NCI-H2107 treated with DMSO at 0.1 percent for 48 hours (cell line): ENCODE data around the gene APOH.

Experiments
- DNase-seq: peaks from one replicate; lab custom pipeline; 2025; ENCODE audit not compliant: unreplicated experiment; lab: John Stamatoyannopoulos, UW

The APOH gene

DNA sequence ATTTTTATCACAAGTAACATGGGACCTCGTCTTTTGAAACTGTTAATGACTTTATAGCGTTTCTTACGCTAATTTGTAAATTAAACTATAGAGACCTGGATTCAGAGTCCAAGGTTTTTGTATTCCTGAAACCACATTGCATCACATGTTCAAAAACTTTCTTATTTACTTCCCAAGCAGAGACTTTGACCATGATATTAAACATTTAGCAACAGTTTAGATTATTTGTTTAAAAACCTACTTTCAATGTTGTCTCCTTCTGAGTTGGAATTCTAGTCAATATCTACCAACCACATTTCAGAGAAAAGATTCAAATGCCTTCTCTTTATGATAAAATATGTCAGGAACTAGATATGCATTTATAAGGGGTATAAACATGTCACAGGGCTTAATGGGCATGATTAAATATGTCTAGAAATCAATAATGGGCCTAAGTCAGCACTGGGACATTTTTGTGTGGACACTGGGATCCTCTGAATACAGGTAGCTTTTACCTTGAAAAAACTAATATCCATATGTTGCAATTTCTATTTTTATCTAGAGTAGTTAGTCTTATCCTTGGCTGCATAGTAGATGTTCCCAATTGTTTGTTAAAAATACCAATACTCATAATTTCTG, 6.3 kb upstream of the APOH start:
- no peak for DNase-seq

DNA sequence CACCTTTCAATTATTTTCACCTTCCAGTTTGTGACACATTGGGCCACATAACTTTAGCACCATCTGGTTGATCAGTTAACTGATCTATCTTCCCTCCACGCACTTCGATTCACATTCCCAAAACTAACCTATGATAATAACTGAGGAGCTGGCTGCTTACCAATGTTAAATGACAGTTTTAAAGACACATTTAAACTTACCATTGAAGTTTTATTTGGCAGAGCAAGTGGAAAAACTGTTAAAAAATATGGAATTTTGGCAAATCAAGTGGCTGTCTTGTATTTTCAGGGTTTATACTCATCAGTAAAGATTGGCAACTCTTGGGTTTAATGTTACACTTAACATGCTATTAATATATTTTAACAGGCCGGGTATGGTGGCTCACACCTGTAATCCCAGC, 5.4 kb upstream of the APOH start:
- DNase-seq: no peak

DNA sequence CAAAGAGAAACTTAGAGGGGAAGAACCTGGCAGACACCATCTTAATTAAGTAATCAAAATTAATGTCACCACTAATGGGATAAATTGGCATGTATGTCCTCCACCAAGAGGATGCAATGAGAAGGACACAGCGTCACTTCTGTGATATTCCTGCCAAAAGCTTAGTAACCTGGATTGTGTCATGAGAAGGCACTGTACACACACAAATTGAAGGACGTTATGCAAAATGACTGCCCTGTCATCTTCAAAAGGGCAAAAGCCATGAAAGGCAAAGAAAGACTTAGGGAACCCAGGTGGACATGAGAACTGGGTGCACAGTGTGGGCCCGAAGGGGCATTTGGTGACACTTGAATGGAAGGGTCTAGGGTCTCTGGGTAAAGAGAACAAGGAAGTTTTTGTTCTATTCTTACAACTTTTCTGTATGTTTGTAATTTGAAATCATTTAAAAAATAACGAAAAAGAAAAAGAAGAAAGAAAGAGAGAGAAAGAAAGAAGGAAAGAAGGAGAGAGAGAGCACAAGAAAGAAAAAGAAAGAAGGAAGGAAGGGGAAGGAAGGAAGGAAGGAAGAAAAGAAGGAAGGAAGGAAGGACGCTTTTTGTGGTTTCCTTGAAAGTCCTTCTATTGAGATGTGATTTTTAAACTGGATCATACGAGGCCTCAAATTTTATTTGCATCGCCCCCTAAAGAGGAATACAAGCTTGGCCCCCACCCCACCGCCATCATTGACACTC, 4.0 kb upstream of the APOH start:
- no peak for DNase-seq

DNA sequence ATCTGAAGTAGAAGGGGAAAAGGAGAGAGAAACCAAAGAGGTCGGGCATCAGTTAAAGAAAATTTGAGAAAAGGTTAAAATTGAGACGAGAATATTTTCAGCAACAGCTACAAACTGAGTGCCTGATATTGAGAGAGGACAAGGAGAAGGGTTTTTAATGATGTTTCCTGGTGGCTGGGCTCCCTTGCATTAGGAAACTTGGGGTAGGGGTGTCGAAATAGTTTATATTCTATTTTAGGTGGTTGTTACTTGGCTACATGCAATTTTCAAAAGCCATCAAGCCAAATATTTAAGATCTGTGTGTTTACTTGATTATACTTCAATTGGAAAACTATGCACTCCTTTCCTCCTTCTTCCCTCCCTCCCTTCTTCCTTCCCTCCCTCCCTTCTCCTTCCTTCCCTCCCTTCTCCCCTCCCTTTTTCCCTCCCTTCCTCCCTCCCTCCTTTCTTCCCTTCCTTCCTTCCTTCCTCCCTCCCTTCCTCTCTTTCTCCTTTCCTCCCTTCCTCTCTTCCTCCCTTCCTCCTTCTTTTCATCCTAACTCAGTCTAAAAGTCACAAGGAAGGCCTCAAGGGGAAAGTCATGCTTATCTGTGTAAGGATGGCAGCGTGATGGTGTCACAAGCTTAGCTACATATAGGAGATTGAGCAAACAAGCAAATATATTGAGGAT, 1.8 kb upstream of the APOH start:
- DNase-seq: no peak

DNA sequence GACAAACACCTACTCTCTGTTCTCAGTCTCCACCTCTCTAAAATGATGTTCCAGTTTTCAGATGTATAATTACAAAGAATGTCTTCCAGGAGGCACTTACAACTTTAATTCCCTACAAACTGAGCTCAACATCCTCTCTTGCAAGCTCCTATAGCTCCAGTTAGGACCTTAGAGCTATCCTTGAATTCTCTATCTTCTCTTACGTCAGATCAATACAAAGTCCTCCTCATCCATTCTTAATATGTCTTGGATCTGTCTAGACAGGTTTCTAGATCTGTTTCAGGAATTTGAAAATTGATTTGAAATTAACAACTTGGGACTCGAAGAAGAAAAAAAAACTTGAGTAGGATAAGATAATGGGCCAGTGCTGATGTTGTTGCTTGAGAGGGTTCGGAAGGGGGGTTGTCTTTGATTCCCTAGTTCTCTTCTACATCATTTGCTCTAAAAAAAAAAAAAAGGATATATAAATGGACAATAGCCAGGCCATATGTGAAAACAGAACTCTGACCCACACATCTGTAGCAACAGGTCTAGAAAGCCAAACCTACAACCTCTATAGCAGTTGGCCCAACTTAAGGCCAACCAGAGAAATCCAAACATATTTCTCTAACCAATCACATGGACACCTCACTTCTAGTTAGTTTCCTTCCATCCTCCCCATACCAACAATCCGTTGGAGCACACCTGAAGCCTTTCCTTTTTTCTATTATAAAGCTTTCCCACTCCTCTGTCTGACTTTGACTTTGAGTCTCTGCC, 746 bp upstream of the APOH start:
- no peak for DNase-seq

DNA sequence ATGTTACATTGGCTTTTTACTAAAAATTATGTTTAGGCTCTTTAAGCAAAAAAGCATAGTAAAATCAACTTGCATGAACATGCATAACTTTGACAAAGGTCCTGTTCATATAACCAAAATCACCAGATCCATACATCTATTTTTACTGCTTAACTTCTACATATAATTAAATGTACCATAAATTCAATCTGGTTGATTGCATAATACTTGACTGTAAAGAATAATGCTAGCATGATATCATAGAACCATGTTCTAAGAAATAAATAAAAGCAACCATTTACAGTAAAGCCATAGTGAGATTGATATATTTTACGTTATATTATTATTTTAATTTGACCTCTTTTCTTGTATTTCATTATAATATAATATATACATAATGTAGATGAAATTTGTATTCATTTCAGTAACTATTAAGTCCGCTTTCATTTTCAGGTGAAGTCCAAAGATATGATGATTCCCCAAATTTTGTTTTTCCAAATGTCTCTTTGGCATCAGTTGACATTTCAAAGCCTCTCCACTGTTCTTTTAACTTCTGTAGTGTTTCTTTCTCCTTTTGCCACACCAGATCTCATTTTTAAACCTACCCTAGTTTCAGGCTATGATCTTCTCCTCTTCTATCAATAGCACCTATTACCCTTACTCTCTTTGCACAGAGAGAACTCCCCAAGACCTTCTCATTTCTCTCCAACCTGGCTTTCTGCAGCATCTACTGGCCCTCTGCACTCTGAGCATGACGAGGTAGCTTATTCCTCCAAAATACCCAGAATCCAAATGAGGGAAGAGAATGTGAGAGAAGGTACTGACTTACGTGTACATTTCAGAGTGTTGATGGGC, 1.8 kb downstream of the APOH start:
- DNase-seq: no peak

DNA sequence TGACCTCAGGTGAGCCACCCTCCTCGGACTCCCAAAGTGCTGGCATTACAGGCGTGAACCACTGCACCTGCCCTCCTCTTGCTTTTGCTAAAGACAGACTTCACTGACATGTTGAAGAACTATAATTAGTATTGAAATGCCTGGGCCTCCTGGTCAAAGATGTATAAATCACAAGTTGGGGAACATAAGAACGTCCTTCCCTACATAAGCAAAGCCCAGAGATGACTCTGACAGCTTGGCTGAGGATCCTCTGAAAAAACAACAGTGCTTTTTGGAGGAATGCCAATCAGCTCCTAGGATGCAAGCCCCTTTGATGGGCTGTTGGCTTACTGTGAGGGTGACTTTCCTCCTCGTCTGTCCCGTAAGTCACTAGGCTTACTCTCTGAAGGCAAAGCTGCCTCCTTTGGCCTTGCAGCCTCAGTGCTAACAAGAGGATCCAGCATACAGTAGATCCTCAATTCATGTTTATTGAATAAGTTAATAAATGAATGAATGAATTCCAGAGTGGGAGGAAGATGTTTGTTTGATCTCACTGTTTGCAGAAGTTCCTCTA, 6.3 kb downstream of the APOH start:
- DNase-seq: no peak

DNA sequence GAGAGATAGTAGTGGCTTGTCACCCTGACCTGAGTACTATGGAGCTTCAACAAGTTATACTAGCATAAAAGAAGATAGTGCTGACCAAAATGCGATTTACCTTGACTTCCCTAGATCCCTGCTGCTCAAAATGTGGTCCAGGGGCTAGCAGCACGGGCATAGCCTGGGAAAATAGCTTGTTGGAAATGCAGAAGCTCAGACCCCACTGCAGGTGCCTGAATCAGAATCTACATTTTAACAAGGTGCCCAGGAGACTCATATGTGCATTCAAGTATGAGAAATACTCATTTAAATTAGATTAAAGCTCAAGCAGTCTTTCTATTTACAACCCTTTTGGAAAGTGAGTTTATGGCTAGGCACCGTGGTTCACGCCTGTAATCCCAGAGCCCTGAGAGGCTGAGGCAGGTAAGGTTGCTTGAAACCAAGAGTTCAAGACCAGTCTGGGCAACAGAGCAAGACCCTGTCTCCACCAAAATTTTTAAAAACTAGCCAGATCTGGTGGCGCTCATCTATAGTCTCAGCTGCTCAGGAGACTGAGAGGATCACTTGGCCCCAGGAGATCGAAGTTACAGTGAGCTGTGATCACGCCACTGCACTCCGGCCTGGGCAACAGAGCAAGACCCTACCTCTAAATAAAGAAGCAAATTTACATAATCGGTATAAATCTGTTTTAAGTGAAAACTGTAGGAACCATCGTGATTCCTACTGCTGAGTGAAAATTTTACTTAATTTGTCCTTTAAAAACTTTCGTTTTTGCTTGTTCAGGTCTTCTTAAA, 7.3 kb downstream of the APOH start:
- DNase-seq: no peak

DNA sequence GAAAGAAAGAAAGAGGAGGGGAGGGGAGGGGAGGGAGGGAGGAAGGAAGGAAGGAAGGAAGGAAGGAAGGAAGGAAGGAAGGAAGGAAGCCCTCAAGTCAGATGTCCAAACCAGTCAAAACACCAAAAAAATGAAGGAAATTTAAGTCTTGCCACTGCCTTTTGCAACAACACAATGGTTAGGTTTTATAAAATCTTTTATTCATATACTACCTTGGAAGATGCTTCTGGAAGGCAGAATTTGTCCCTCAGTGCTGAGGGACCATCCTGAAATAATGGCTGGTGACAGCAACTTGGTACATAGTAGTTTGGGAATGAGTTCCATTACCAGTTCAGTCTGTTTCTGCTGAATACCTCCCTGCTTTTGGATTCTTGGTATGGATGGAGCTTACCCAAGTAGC, 7.9 kb downstream of the APOH start:
- no peak for DNase-seq

DNA sequence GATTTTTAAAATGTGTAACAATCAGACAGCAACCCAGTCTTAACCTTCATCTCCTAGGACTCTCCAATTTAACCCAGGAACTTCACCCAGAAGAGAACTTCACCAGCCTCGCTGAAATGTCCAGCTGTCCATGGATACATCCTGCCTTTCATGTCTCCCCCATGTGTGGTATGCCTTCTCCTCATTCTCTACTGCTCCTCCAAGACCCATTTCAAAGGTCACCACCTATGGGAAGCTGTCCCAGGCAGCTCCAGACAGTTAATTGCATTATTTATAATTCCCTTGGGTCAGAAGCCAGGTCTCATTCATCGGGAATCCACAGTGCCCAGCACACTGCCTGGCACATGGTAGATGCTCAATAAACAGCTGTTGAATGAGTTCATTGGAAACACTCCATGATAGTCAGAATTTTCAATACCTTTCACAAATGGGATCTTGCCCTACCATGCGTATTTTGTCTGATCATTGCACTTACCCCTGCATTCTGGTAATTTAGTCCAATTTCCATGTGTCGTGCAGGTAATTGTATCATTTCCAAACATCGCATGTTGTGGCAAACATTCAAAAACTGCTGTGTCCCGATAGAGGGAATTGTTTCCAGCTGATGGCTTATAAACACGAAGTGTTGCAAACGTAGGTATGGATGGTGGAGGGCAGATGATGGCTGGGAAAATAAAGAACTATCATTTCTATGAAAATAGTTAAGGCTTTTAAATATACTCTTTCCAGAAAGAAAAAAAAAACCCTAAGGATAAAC, 9.0 kb downstream of the APOH start:
- no peak for DNase-seq

DNA sequence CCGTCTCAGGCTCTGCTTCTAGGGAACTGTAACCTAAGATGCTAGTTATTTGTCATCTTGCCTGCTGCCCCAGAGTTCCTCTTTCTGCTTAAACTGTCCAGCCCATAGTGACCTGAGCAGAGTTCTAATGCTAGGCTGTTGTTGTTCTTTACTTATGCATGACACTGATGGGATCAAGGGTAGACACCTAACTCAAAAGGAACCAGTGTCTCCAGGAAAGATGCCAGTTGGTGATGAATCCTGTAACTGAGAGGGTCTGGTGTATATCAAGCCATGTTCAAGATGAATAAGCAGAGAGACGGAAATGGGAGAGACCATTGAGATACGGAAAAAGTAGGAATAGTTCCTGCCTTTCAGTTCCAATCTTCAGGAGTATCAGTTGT, 13.7 kb downstream of the APOH start:
- DNase-seq: no peak

DNA sequence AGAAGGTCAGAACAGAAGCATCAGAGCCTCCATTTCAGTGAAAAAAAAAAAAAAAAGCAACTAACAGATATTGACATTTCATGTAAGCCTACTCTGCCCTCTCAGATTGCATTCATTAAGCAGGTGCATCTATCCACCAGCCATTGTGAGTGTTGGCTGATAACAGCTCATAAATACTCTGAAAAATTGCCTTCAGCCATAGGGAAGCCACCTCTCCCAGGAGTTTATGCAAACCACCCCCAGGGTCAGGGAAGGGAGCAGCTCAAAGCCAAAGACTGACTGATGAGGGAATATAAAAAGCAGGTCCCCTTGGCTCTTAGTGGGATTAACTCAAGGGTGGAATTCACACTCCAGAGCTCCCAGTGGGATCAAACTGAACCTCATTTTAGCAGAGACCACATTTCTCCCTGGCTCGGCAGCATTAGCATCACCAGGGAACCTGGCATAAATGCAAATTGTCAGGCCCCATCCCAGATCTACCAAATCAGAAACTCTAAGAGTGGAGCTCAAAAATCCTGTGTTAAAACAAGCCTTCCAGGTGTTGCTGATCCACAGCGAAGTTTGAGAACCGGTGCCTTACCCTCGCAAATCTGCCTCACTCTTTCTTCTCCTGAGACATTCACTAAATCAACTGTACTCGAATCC, 14.2 kb downstream of the APOH start:
- peak; percentile 83 for DNase-seq

DNA sequence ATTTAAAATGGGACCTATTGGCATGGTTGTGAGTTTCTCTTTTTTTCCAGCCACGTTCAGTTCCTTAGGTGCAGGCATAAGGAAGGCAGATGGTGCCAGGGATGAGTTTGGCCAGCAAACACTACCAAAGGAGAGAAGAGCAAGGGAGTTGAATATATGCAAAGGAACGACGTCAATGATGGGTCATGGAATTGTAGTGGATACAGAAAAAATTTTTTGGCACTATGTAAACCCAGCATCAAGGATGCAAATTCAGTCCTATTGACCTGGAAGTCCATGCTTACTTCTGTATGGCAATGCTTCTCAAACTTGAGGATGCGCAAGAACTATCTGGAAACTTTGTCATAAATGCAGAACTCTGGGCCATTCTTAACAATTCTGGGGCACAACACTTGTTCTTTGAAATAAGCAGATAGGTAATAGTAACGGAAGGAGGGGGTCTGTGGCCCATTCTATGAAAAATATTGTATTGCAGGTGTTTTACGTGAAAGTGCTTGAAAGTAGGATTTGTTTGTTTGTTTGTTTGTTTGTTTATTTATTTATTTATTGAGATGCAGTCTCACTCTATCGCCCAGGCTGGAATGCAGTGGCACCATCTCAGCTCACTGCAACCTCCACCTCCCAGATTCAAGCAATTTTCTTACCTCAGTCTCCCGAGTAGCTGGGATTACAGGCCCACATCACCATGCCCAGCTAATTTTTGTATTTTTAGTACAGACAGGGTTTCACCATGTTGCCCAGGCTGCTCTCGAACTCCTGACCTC, 18.0 kb downstream of the APOH start:
- no peak for DNase-seq

DNA sequence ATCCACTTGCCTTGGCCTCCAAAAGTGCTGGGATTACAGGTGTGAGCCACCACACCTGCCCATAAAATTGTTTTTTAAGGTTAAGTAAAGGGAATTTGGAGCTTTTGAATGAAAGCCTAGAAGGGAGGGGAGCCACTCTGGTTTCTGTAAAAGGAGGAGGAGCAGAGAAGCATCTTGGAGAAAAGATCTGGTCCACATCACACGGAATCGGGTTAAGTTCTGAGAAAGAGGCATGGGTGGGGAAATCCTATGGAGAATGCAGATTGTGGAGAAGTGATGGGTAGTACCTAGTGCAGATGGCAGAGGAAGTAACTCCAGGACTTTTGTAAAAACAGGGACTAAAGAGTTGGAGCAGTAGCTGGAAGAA, 19.0 kb downstream of the APOH start:
- DNase-seq: no peak

DNA sequence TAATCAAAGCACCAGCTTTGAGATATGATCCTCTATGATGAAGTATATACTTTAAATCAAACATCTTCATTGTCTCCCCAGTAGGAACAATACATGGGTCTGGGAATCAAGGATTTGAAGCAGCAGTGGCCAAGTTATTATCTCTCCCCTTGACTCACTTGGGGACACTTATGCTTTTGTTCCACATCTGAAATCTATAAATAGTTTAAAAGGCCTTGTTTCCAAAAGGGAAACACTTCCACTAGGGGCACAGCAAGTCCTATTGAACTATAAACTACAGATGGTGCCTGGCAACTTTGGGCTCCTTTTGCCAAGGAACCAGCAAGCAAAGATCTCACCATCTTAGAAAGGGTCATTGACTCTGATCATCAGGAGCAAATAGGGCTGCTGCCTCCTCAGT, 21.3 kb downstream of the APOH start:
- no peak for DNase-seq

DNA sequence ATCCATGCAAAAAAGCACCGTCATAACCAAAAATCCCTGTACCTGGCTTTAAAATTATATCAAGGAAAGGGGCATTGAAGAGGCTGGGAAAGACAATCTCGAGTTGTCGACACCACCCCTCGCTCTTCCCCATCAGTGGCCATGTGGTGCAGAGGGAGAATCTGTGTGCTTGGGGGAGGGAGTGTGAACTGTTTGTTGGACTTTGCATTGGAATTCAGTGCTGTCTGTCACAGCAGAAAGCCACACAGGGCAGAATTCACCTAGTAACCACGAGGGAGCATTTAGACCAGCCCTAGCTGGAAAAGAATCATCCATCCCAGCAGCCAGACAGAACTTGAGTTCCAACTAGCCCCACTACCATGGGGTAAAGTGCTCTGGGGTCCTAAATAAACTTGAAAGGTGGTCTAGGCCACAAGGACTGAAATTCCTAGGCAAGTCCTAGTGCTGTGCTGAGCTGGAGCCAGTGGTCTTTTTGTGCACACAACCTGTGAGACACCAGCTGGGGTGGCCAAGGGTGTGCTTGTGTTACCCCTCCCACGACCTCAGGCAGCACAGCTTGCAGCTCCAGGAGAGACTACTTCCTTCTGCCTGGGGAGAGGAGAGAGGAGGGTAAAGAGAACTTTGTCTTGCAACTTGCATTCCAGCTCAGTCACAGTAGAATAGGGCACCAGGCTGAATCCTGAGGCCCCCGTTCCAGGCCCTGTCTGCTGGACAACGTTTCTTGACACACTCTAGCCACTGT, 25.8 kb downstream of the APOH start:
- no peak for DNase-seq

DNA sequence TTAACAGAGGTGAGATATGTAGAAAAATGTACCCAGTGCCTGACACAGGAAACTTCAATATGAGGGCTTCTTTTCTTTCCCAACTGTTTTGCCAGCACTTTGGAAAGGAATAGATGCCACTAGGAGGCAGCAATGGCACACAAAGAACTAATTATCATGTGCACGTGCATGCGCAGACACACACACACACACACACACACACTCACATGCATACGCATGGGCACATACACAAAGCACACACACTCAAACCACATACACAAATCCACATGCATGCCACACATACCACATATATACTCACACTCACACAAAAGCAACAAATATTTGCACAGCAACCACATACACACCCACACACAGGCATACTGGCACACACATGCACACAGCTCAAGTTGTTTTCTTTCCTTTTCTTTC, 28.5 kb downstream of the APOH start:
- peak; percentile 47 for DNase-seq
